ENCODE measurements around the gene RABGAP1.

- TF ChIP-seq CTCF (conservative IDR thresholded peaks at IDR 0.05; ENCODE audit: low read length) (no peak), EZH2phosphoT487 (IDR thresholded peaks at IDR 0.05; ENCODE audit: borderline replicate concordance, low read depth, low read length) (no peak)
Observed at GRCh38 chr9:123120953-123121352, 180.1 kb downstream of the RABGAP1 start.
